IPS DF 19.7 (cell line): Measurements from ENCODE around the gene TAS1R1.
"Not testable (repeated sequence)": the region's sequence is repeated elsewhere in the genome, so short reads cannot be mapped to it uniquely, and the experiment has no call there.

Source experiments
- DNase-seq: peaks from one replicate; pipeline ENCODE4 v3.0.0-alpha.2; 2013; ENCODE audit warnings: low read depth, low spot score

The TAS1R1 gene

DNA sequence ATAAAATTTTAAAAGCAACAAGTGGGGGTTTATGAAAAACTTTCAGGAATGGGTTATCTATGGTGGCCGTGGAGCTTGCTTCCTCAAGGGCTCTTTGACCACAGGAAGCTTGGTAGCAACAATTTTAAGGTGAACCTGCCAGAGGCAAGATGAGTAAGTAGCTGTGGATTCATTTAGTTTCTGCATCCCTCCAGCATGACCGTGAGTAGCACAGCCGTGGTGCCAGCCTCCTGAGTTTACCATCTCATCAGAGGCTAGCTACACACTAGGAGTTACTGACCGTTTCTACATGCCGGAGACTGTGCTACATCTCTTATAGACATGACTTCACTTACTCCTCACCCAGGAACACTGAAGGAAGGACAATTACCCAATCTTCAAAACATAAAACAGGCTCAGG lies 33.6 kb upstream of the TAS1R1 start:
- DNase-seq = no peak

DNA sequence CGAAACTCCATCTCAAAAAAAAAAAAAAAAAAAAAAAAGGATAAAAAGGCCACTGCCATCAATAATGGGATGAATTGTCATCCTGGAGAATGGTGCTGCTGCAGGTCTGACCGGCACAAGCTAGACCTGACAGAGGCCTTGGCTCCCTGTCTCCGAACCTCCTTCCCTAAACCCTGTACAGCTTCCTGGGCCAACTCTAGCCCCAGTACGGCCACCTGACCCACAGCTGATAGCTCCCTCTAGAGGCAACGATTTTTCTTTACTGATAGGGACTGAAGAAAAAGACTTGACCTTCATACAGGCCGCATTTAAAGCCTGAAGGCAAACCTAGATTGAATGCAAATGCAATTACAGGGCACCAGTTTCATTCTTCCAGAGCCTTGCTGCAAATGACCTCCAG lies 31.5 kb upstream of the TAS1R1 start:
- DNase-seq = peak; percentile 59

DNA sequence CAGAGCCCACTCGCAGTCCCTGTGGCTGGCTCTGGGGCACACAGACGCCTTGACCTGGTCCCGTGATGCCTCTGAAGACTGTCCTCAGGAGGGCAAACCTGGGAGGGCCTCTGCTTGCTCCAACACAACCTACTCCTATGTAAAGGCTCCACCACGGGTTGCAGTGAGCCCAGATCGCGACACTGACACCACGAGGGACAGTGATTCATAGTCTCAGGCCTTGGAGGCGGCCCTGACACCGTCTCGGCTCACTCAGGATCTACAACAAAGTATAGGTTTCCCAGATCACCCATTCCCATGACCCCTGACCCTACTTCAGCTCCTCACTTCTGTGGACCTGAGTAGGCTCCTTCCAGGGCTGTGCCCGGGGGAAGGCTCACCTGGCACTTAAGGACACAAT lies 28.8 kb upstream of the TAS1R1 start:
- no peak for DNase-seq

DNA sequence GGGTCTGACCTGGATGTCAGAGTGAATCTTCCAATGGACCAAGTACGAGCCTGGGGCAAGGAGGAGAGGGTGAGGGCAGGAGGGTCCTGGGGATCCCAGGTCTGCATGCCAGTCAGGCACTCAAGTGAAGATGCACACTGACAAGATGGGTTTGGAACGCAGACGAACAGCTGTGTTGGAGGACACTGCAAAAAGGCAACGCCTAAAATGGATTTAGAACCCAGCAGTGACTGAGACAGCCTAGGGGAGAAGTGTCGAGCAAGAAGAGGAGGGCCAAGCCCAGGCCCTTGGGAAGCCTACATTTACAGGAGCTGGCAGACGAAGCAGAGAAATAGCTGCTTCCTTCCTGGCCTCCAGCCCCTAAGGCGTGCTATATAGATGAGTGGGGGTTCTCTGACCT lies 26.6 kb upstream of the TAS1R1 start:
- no peak for DNase-seq

DNA sequence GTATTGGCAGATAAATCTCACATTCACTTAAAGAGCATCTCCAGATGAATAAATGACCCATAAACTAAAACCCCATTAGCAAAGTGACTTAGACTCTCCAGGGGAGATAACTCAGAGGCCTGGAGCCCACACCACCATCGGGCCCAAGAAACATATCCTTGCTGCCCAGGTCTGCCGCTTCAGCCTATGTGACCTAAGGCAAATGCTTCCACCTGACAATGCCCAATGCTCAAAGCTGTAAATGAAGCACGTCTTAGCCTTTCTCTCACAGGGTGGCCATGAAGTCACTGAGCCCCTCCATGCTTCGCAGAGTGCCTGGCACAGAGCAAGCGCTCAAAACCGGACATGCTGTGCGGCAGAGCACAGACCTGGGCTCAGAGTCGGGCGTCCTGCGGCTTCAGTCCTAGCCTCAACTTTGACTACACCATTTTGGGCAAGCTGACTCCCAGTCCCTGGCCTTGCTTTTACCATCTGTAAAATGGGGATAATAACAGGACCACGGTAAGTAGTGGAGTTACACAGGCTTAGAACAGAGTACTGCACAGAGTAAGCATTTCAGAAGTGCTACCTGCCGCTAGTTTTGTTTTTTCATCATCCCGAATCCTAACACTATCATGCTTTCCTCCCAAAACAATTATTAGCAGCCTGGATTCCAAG lies 24.5 kb upstream of the TAS1R1 start:
- DNase-seq = no peak

DNA sequence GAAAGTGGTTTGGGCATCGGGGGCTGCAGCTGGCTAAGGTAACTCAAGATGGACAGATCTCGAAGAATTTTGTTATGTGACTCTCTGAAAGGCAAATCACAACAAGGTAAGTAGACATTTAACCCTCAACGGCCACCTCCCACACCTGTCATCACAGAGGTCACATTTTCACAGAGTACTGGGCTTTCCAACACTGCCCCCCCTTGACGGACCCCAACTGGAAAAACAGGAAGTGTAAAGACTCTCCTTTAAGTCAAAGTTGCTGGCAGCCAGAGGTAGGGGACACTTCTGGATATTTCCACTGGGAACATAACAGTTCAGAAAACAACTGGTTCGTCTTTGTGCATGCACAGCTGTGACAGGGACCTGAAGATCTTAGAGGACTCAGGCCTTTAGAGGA lies 23.1 kb upstream of the TAS1R1 start:
- no peak for DNase-seq

DNA sequence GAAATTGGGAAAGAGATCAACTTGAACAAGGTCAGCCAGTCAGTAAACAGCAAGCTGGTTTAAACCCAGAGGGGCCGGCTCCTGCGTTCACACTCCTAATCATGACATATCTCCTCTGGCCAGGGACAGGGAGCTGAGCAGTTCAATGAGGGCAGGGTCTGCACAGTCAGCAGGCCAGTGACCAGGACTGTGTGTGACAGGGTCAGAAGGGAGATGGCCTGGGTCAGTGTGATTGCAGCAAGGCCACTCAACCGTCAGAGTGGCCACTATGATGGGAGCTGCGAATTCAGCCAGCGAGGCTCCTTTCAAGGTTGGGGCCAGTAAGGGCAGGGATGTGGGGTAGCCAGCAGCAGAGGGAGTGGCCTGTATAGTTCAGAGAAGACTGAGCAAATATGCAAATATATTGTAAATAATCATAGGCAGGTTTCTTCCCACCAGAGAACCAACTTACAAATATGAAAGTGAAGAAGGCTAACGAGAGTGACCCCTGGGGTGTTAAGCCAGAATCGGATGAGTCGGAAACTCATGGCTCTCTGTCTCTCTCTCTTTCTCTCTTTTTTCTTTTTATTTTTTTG lies 20.8 kb upstream of the TAS1R1 start:
- DNase-seq = no peak

DNA sequence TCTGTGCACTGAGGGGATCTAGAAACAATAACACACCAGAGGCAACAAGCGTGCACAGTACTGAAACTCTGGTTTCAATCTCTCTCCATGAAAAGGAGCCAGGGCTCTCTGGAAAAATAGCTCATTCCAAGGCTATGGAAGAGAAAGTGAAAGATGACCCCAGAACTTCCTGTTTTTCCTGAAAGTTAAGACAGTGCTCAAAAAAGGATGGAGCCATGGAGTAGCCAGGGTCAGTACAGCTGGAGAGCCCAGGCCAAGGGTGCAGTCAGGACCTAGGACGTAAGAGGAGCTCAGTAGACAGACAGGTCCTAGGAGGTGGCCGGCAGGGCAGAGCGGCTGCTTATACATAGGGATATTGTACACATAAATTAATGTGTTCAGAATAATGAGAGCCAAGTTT lies 19.9 kb upstream of the TAS1R1 start:
- DNase-seq = no peak

DNA sequence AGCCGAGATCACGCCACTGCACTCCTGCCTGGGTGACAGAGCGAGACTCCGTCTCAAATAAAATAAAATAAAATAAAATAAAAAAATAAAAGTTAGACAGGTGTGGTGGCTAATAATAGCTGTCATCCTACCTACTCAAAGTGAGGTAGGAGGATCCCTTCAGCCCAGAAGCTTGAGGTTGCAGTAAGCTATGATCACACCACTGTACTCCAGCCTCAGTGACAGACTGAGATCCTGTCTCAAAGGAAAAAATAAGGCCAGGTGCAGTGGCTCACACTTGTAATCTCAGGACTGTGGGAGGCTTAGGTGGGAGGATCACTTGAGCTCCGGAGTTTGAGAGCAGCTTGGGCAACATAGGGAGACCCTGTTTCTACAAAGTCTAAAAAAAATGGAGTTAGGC lies 18.8 kb upstream of the TAS1R1 start:
- DNase-seq = no peak

DNA sequence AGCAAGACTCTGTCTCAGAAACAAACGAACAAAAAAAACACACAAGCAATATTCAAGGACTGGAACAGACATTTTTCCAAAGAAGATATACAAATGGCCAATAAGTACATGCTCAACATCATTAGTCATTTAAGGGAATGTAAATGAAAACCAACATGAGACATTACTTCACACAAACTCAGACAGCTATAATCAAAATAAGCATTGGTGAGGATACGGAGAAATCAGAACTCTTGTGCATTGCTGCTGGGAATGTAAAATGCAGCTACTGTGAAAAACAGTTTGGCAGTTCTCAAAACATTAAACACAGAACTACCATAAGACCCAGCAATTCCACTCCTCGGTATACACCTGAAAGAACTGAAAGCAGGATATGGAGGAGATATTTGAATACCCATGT lies 16.2 kb upstream of the TAS1R1 start:
- no peak for DNase-seq

DNA sequence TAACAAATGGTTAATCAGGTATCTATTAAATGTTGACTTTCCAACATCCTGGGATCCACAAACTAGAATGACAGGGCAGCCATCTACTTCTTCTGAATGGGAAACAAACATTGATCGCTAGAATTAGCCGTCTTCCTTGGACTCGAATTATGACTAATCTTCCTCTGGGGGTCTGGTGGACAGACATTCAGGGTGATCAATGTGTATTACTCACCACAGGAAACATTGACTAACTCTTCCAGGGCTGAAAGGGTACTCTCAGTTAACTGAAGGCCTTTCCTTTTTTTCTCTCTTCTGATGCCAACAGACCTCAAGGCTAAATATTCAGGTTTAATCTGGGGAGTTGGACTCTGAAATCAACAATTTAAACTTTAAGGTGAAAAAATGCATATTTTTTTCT lies 10.3 kb upstream of the TAS1R1 start:
- DNase-seq = no peak

DNA sequence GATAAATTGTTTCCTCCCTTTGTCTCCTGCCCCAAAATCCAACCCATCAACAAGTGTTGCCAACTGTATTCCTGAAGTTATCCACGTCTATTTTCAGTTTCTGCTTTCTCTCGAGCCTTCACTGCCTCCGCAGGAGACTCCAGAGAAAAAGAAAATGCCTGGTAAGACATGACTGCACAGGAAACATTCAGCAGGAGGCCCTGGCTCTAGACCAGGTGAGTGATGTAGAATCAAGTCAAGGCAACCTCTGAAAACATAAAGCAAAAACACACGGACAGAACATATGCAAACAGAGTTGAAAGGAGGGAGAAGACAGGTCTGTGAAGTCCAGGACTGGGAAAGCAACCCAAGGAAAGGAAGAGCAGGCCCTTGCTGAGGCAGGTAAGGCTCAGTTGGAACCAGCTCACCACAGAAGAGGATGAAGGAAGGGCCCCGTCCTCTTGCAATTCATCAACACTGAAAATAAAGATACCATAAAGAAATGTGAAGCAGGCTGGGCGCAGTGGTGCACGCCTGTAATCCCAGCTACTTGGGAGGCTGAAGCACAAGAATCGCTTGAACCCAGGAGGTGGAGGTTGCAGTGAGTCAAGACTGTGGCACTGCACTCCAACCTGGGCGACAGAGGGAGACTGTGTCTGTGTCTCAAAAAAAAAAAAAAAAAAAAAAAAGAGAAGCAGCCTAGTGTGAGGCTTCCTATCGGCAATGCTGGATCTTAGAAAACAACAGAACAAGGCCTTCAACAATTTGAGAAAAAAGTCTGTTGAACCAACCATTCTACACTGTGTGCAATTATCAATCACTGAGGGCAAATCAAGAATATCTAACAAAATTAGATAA lies 9.6 kb upstream of the TAS1R1 start:
- DNase-seq = no peak

DNA sequence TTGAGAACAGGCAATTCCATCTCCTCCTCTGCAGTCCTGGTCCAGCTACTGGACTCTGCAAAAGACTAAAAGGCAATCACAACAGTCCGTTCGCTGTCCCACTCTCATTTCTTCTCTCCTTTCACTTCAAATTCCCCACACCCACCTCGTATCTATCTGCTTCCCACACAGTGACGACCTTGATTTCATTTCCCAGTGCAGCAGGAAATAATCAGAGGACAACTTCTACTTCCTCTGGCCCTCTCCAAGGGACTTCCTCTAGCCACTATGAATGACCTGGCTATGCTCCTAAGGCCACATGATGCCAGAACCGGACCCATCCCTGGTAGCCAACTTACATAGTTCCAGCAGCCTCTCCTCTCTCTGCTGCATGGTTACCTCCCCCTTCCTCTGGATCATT lies 8.8 kb upstream of the TAS1R1 start:
- no peak for DNase-seq

DNA sequence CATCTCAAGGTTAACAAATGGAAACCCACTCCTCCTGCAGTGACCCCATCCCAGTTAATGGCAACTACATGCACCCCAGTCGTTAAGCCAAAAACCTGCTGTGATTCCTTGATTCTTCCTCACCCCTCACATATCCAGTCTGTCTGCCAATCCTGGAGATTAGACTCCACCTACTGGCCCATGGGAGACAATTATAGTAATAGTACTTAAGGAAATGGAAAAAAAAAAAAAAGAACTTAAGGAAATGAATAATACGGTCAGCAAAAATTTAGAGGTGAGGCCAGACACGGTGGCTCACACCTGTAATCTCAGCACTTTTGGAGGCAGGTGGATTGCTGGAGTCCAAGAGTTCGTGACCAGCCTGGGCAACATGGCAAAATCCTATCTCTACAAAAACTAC lies 7.8 kb upstream of the TAS1R1 start:
- no peak for DNase-seq

DNA sequence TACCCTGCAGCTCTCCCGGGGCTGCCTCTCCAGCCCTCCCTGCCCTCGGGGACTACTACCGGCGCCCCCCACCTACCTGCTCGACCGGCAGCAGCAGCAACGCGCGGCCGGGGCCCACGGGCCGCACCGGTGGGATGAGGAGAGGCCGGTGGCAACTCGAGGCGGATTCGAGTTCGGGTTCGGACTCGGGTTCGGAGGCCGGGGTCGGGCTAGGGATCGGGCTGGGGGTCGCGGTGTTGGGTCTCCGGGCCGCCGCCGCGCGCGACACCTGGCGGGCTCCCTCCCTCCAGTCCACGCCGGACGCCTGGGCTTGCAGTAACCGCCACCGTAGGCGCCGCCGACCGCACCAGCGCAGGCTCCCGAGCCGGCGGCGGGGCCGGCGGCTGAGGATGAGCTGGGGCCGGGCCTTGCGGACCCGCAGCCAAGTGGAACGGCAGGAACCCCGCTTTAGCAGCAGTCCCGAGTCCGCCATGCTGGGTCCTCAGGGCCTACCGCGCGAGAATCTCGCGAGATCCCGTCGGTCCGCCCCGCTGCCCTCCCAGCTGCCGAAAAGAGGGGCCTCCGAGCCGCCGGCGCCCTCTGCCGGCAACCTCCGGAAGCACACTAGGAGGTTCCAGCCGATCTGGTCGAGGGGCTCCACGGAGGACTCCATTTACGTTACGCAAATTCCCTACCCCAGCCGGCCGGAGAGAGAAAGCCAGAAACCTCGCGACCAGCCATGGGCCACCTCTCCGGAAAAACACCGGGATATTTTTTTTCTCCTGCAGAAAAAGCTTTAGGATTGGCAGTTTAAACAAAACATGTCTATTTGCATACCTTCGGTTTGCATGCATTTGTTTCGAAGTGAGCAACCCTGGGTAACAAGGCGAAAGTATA lies 838 bp upstream of the TAS1R1 start, which contains the start of gene NOL9:
Gene NOL9, minus strand, starts transcription at position 483 of the 876 bp plus-strand sequence. Its CDS starts 11 bp downstream, at position 472.
- DNase-seq = peak; percentile 63

DNA sequence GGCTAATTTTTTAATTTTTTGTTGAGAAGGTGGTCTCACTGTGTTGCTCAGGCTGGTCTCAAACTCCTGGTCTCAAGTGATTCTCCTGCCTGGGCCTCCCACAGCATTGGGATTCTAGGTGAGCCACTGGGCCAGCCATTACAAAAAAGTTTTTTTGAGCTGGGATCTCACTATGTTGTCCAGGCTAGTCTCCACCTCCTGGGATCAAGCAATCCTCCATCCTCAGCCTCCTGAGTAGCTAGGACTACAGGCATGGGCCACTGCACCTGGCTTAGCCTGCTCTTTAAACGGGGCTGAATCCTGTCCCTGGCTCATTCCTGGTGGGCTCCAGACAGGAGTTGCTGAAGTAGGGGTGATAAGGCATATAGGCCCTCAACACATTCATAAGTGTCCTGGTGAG lies 2.5 kb downstream of the TAS1R1 start:
- DNase-seq = no peak

DNA sequence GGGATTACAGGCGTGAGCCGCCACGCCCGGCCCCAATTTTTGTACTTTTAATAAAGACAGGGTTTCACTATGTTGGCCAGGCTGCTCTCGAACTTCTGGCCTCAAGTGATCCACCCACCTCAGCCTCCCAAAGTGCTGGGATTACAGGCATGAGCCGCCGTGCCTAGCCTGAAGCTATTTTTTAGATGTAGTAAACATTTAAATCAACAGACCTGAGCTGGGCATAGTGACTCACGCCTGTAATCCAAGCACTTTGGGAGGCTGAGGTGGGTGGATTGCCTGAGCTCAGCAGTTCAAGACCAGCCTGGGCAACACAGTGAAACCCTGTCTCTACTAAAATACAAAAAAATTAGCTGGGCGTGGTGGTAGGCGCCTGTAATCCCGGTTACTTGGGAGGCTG lies 4.1 kb downstream of the TAS1R1 start:
- DNase-seq = not testable (repeated sequence)

DNA sequence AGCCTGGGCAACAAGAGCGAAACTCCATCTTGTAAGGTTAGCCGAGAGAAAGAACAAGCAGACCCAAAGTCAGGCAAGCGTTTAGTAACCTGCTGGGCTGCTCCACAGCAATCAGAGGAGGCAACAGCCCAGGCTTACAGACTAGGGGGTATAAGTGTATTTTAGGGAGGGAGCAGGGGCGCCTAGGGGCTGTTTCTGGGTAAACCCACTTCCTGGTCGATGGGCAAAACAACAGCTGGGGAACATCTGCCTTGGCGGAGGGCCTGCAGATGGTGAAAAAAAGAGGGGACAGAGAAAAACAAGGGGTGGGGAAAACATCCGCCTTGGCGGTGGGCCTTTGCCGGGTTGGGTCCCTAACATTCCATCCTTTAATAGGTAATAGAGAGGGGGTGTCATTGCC lies 5.2 kb downstream of the TAS1R1 start:
- DNase-seq = no peak

DNA sequence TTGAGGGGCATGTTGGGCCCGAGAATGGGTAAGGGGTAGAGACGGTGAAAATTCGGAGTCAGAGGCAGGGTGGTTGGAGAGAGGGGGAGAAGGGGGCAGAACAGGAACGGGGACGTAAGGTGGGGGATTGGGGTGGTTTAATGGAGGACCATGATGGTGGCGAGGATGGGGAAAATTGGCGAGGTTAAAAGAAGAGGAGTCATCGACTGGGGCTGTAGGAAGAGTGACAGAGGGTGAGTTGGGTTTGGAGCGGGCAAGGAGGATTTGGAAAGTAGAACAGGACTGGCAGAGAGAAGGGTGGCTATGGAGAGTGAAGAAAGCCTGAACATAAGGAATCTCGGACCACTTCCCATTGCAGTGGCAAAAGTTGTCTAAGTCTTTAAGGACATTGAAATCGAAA lies 13.9 kb downstream of the TAS1R1 start:
- DNase-seq = no peak

DNA sequence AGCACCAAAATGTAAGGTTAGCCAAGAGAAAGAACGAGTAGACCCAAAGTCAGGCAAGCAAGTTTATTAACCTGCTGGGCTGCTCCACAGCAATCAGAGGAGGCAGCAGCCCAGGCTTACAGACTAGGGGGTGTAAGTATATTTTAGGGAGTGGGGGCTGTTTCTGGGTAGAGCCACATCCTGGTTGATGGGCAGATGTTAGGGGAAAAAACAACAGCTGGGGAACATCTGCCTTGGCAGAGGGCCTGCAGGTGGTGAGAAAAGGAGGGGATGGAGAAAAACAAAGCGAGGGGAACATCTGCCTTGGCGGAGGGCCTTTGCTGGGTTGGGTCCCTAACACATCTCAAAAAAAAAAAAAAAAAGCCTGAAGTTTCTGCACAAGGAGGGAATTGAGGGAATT lies 15.0 kb downstream of the TAS1R1 start:
- DNase-seq = no peak

DNA sequence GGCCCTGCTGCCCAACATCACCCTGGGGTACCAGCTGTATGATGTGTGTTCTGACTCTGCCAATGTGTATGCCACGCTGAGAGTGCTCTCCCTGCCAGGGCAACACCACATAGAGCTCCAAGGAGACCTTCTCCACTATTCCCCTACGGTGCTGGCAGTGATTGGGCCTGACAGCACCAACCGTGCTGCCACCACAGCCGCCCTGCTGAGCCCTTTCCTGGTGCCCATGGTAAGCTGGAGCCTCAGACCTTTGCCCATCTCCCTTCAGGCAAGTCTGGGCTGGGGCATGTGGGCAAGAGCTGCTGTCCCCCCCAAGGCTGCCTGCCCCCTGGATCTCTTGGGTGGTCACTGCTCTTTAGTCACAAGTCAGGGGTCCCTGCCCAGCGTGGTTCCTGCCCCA lies 15.9 kb downstream of the TAS1R1 start:
- DNase-seq = no peak
